ENCODE results near the gene SYT17.

The SYT17 gene

GRCh38 chr16:19192865-19193264, 24.8 kb downstream of the SYT17 start:
- H3K27ac ChIP-seq (replicated peaks) = no peak overlapping the region

DNA sequence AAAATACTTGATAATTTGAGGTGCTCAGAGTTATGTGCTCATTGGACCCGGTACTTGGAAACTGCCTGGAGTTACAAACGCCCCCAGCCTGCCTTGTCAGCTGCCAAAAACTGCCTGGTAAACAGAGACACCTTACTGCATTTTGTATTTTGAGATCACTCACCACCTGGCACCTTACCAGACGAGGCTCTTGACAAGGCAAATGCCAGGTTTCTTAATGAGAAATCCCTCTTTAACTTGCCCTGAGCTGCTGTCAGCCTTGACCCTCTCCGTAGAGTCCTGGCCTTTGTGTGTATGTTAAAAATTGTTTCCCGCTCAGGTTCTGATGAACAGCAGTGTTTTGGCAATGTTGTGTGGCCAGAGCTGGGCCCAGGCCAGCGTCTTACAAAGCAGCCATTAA, 28.8 kb downstream of the SYT17 start:
- no peak for DNase-seq (ENCODE audit: low read depth in 1 of 2, low spot score in 1 of 2)
- TF ChIP-seq SPI1 (IDR thresholded peaks at IDR 0.05; ENCODE audit: borderline replicate concordance, low read depth) = no peak
- TF ChIP-seq, protein P1, sequence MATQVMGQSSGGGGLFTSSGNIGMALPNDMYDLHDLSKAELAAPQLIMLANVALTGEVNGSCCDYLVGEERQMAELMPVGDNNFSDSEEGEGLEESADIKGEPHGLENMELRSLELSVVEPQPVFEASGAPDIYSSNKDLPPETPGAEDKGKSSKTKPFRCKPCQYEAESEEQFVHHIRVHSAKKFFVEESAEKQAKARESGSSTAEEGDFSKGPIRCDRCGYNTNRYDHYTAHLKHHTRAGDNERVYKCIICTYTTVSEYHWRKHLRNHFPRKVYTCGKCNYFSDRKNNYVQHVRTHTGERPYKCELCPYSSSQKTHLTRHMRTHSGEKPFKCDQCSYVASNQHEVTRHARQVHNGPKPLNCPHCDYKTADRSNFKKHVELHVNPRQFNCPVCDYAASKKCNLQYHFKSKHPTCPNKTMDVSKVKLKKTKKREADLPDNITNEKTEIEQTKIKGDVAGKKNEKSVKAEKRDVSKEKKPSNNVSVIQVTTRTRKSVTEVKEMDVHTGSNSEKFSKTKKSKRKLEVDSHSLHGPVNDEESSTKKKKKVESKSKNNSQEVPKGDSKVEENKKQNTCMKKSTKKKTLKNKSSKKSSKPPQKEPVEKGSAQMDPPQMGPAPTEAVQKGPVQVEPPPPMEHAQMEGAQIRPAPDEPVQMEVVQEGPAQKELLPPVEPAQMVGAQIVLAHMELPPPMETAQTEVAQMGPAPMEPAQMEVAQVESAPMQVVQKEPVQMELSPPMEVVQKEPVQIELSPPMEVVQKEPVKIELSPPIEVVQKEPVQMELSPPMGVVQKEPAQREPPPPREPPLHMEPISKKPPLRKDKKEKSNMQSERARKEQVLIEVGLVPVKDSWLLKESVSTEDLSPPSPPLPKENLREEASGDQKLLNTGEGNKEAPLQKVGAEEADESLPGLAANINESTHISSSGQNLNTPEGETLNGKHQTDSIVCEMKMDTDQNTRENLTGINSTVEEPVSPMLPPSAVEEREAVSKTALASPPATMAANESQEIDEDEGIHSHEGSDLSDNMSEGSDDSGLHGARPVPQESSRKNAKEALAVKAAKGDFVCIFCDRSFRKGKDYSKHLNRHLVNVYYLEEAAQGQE (IDR thresholded peaks at IDR 0.05; ENCODE audit: insufficient replicate concordance, low read depth) = no peak
- TF ChIP-seq, protein P2, sequence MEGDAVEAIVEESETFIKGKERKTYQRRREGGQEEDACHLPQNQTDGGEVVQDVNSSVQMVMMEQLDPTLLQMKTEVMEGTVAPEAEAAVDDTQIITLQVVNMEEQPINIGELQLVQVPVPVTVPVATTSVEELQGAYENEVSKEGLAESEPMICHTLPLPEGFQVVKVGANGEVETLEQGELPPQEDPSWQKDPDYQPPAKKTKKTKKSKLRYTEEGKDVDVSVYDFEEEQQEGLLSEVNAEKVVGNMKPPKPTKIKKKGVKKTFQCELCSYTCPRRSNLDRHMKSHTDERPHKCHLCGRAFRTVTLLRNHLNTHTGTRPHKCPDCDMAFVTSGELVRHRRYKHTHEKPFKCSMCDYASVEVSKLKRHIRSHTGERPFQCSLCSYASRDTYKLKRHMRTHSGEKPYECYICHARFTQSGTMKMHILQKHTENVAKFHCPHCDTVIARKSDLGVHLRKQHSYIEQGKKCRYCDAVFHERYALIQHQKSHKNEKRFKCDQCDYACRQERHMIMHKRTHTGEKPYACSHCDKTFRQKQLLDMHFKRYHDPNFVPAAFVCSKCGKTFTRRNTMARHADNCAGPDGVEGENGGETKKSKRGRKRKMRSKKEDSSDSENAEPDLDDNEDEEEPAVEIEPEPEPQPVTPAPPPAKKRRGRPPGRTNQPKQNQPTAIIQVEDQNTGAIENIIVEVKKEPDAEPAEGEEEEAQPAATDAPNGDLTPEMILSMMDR (IDR thresholded peaks at IDR 0.05; ENCODE audit: insufficient read depth, low read length) = no peak
- no peak for TF ChIP-seq POLR2AphosphoS5 (IDR thresholded peaks at IDR 0.05; ENCODE audit: low read depth)
- TF ChIP-seq GABPA (IDR thresholded peaks at IDR 0.05; ENCODE audit: low read depth) = no peak
- Histone ChIP-seq H3K4me3 (replicated peaks; ENCODE audit: insufficient read depth, low read length) (no peak overlapping the region), H3K27ac (replicated peaks) (no peak overlapping the region), H3K27me3 (ENCODE audit: insufficient read depth, poor library complexity, severe bottlenecking) (no peaks in the 10 kb centered on the region)

More at GRCh38 chr16:19192865-19193264, 24.8 kb downstream of the SYT17 start:
- H3K27me3 ChIP-seq (ENCODE audit: insufficient read depth, poor library complexity, severe bottlenecking) = no peaks in the 10 kb centered on the region
- no peak overlapping the region for H3K4me3 ChIP-seq (replicated peaks; ENCODE audit: insufficient read depth, low read length)
- TF ChIP-seq GABPA (IDR thresholded peaks at IDR 0.05; ENCODE audit: low read depth) = no peak
- TF ChIP-seq, protein P1 (IDR thresholded peaks at IDR 0.05; ENCODE audit: insufficient replicate concordance, low read depth) = no peak
- TF ChIP-seq SPI1 (IDR thresholded peaks at IDR 0.05; ENCODE audit: borderline replicate concordance, low read depth) = no peak
- TF ChIP-seq POLR2AphosphoS5 (IDR thresholded peaks at IDR 0.05; ENCODE audit: low read depth) = no peak
- TF ChIP-seq, protein P2 (IDR thresholded peaks at IDR 0.05; ENCODE audit: insufficient read depth, low read length) = no peak
- DNase-seq (ENCODE audit: low read depth in 1 of 2, low spot score in 1 of 2) = no peak

GRCh38 chr16:19203374-19203966, 35.4 kb downstream of the SYT17 start:
- H3K27me3 ChIP-seq (ENCODE audit: insufficient read depth, poor library complexity, severe bottlenecking) = no peaks in the 10 kb centered on the region
- H3K27ac ChIP-seq (replicated peaks) = no peak overlapping the region
- TF ChIP-seq, protein P2 (IDR thresholded peaks at IDR 0.05; ENCODE audit: insufficient read depth, low read length) = no peak
- no peak for TF ChIP-seq POLR2AphosphoS5 (IDR thresholded peaks at IDR 0.05; ENCODE audit: low read depth)
- no peak for TF ChIP-seq SPI1 (IDR thresholded peaks at IDR 0.05; ENCODE audit: borderline replicate concordance, low read depth)
- TF ChIP-seq, protein P1 (IDR thresholded peaks at IDR 0.05; ENCODE audit: insufficient replicate concordance, low read depth) = no peak
- TF ChIP-seq GABPA (IDR thresholded peaks at IDR 0.05; ENCODE audit: low read depth) = no peak
- H3K4me3 ChIP-seq (replicated peaks; ENCODE audit: insufficient read depth, low read length) = no peak overlapping the region
- no peak for DNase-seq (ENCODE audit: low read depth in 1 of 2, low spot score in 1 of 2)
